Adipose tissue (tissue), 3 donors: Measurements from ENCODE around the gene SLC45A2. TPM values are rescaled to one million over a fixed set of nuclear protein-coding genes. Genes with fewer than 3 reads are reported as not detected.
"Not testable (repeated sequence)": the region's sequence is repeated elsewhere in the genome, so short reads cannot be mapped to it uniquely, and the experiment has no call there.

Experiments used
- H3K27ac ChIP-seq: one replicate; pipeline ENCODE4 v1.5.1; 2013; ENCODE audit warnings: low read depth, low read length
- WGBS, 3 donors: extraction: QIAGEN DNeasy Blood & Tissue Kit; methylation state at CpG; one replicate each; pipeline ENCODE4 v1.1.7; 2013; 5-methylcytosine and 5-hydroxymethylcytosine counted together
- polyA plus RNA-seq, 3 donors: library from polyadenylated mRNA; stranded (reverse); fragments of 200-250 nt; gene quantifications; one replicate each; pipeline ENCODE4 v1.2.3, GENCODE V29; 2013
- donor health status: healthy with polysubstance abuse.
- donor health status: Bipolar disorder and iron deficiency.
- donor health status: healthy.

SLC45A2 gene
- polyA plus RNA-seq, 3 donors: 0.02 TPM; not detected in 2

- 62 to 96% (median 73%) methylated on average over 2 of the region's 2 CpGs for WGBS, 3 donors
These were observed 25.7 kb upstream of the SLC45A2 start for GRCh38 chr5:34010146-34010545.

GRCh38 chr5:34009610-34010009, 25.1 kb upstream of the SLC45A2 start:
- no peak overlapping the region for H3K27ac ChIP-seq
- 50 to 62% (median 51%) methylated on average over 1 of the region's 1 CpG for WGBS, 3 donors

More at GRCh38 chr5:34010146-34010545, 25.7 kb upstream of the SLC45A2 start:
- H3K27ac ChIP-seq: not testable (repeated sequence)

GRCh38 chr5:34008802-34009201, 24.3 kb upstream of the SLC45A2 start:
- WGBS, 3 donors: 5 to 9% (median 5%) methylated on average over 1 of the region's 1 CpG
- no peak overlapping the region for H3K27ac ChIP-seq

- WGBS, 3 donors: 0 to 1% (median 0%) methylated on average over 68 to 76 of the region's 76 CpGs
- no peak within 1 kb of the TSS for H3K27ac ChIP-seq
These were observed 23.4 kb upstream of the SLC45A2 start, which contains the start of gene AMACR for GRCh38 chr5:34007621-34008600. Gene AMACR, minus strand, starts transcription at chr5:34008050. Its CDS starts 31 bp downstream, at chr5:34008019.

- H3K27ac ChIP-seq: no peak overlapping the region
- 1 to 5% (median 4%) methylated on average over 11 of the region's 11 CpGs for WGBS, 3 donors
These were observed 22.7 kb upstream of the SLC45A2 start for GRCh38 chr5:34007201-34007620.

GRCh38 chr5:34005681-34006080, 21.2 kb upstream of the SLC45A2 start:
- no peak overlapping the region for H3K27ac ChIP-seq
- WGBS, 3 donors: 94 to 98% (median 94%) methylated on average over 4 of the region's 4 CpGs

GRCh38 chr5:34005211-34005610, 20.7 kb upstream of the SLC45A2 start:
- H3K27ac ChIP-seq: no peak overlapping the region
- 85 to 86% (median 85%) methylated on average over 4 of the region's 4 CpGs for WGBS, 3 donors

GRCh38 chr5:34003941-34004340, 19.4 kb upstream of the SLC45A2 start:
- no peak overlapping the region for H3K27ac ChIP-seq
- WGBS, 3 donors: 78 to 90% (median 88%) methylated on average over 4 of the region's 4 CpGs

- 92 to 95% (median 94%) methylated on average over 10 of the region's 10 CpGs for WGBS, 3 donors
- no peak overlapping the region for H3K27ac ChIP-seq
These were observed 18.3 kb upstream of the SLC45A2 start for GRCh38 chr5:34002629-34003328.

- 47 to 72% (median 65%) methylated on average over 10 of the region's 10 CpGs for WGBS, 3 donors
- H3K27ac ChIP-seq: no peak overlapping the region
These were observed 16.8 kb upstream of the SLC45A2 start for GRCh38 chr5:34001241-34001841.

- H3K27ac ChIP-seq: no peak overlapping the region
- 93 to 97% (median 96%) methylated on average over 4 of the region's 4 CpGs for whole genome bisulfite sequencing, 3 donors
These were observed 15.5 kb upstream of the SLC45A2 start for GRCh38 chr5:33999978-34000377.

- H3K27ac ChIP-seq: no peak overlapping the region
- WGBS, 3 donors: 29 to 35% (median 33%) methylated on average over 6 of the region's 6 CpGs
These were observed 13.0 kb upstream of the SLC45A2 start for GRCh38 chr5:33997331-33997983.

GRCh38 chr5:33995865-33996264, 11.4 kb upstream of the SLC45A2 start:
- 47 to 54% (median 47%) methylated on average over 2 of the region's 2 CpGs for WGBS, 3 donors
- H3K27ac ChIP-seq: no peak overlapping the region

GRCh38 chr5:33994845-33995244, 10.4 kb upstream of the SLC45A2 start:
- H3K27ac ChIP-seq: no peak overlapping the region
- WGBS, 3 donors: 38 to 82% (median 51%) methylated on average over 1 of the region's 1 CpG

- 90 to 98% (median 95%) methylated on average over 2 of the region's 2 CpGs for WGBS, 3 donors
- no peak overlapping the region for H3K27ac ChIP-seq
These were observed 8.4 kb upstream of the SLC45A2 start for GRCh38 chr5:33992864-33993263.

- no peak overlapping the region for H3K27ac ChIP-seq
- WGBS, 3 donors: 95 to 98% (median 98%) methylated on average over 6 of the region's 6 CpGs
These were observed 954 bp upstream of the SLC45A2 start for GRCh38 chr5:33985447-33985846.

GRCh38 chr5:33984178-33984577, 315 bp downstream of the SLC45A2 start:
- no peak overlapping the region for H3K27ac ChIP-seq
- 97 to 99% (median 97%) methylated on average over 15 of the region's 15 CpGs for WGBS, 3 donors

GRCh38 chr5:33981408-33982162, 2.9 kb downstream of the SLC45A2 start:
- no peak overlapping the region for H3K27ac ChIP-seq
- WGBS, 3 donors: 80 to 86% (median 85%) methylated on average over 8 of the region's 8 CpGs
